ENCODE data around the gene TTC19.

DNA sequence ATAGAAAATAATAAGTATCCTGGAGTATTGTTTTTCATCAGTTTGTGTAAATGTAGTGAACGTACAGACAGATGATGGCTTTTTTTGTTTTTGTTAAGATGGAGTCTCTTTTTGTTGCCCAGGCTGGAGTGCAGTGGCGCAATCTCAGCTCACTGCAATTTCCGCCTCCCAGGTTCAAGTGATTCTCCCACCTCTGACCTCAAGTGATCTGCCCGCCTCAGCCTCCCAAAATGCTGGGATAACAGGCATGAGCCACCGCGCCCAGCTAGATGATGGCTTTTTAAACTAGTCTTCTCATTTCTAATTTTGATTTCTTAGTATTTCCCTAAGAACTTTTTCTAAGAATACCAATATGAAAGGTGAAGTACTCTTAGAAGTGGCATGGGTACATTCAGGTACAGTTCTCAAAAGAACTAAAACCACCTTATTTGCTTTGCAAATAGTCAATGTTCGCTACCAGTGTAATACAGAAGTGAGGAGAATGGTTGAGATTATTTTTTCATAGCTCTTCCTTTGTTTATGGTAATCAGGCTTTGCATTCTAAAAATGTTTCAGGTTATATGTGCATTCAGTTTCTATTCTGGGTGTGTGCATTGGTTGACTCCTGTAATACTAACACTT lies 34.2 kb downstream of the TTC19 start:
- no peak for TF ChIP-seq POLR2A (IDR thresholded peaks at IDR 0.05)
- TF ChIP-seq, protein P1, sequence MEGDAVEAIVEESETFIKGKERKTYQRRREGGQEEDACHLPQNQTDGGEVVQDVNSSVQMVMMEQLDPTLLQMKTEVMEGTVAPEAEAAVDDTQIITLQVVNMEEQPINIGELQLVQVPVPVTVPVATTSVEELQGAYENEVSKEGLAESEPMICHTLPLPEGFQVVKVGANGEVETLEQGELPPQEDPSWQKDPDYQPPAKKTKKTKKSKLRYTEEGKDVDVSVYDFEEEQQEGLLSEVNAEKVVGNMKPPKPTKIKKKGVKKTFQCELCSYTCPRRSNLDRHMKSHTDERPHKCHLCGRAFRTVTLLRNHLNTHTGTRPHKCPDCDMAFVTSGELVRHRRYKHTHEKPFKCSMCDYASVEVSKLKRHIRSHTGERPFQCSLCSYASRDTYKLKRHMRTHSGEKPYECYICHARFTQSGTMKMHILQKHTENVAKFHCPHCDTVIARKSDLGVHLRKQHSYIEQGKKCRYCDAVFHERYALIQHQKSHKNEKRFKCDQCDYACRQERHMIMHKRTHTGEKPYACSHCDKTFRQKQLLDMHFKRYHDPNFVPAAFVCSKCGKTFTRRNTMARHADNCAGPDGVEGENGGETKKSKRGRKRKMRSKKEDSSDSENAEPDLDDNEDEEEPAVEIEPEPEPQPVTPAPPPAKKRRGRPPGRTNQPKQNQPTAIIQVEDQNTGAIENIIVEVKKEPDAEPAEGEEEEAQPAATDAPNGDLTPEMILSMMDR (IDR thresholded peaks at IDR 0.05): no peak
